Panc1 (cell line): ENCODE measurements around the gene ATG10.
"Not testable (repeated sequence)": the region's sequence is repeated elsewhere in the genome, so short reads cannot be mapped to it uniquely, and the experiment has no call there.

Source experiments
- POLR2AphosphoS5 ChIP-seq: IDR thresholded peaks from 2 replicates; pipeline ENCODE4 v1.6.1; 2012; ENCODE audit warnings: mild to moderate bottlenecking, low read depth, low read length, moderate library complexity
- REST ChIP-seq, 2 experiments: IDR thresholded peaks; 2 replicates each; pipeline ENCODE4 v1.6.1; 2011 to 2012; ENCODE audit warnings: low read depth in 2 of 2, control low read depth in 1 of 2, low read length in 1 of 2, mild to moderate bottlenecking in 1 of 2, moderate library complexity in 1 of 2; ENCODE audit not compliant: insufficient read depth in 1 of 2
- TCF7L2 ChIP-seq: IDR thresholded peaks from 2 replicates; pipeline ENCODE4 v1.6.1; 2011; ENCODE audit warnings: mild to moderate bottlenecking, low read depth, low read length, inconsistent platforms

GRCh38 chr5:81983563-81983962 is 11.7 kb downstream of the ATG10 start:
- TF ChIP-seq POLR2AphosphoS5; TCF7L2; REST (IDR thresholded peaks at IDR 0.05; ENCODE audit: insufficient read depth in 1 of 2, low read depth in 2 of 2, low read length in 1 of 2): not testable (repeated sequence)
